GM19328 (cell line): Measurements from ENCODE around the gene FAIM2.

Source experiments
- ATAC-seq: cut with Tn5 transposase; IDR thresholded peaks from one replicate; pipeline ENCODE4 v1.9.1; 2021; ENCODE audit warnings: mild to moderate bottlenecking, moderate library complexity; ENCODE audit not compliant: unreplicated experiment

The FAIM2 gene

GRCh38 chr12:49899921-49900320 lies 3.8 kb downstream of the FAIM2 start:
- ATAC-seq: no peak

DNA sequence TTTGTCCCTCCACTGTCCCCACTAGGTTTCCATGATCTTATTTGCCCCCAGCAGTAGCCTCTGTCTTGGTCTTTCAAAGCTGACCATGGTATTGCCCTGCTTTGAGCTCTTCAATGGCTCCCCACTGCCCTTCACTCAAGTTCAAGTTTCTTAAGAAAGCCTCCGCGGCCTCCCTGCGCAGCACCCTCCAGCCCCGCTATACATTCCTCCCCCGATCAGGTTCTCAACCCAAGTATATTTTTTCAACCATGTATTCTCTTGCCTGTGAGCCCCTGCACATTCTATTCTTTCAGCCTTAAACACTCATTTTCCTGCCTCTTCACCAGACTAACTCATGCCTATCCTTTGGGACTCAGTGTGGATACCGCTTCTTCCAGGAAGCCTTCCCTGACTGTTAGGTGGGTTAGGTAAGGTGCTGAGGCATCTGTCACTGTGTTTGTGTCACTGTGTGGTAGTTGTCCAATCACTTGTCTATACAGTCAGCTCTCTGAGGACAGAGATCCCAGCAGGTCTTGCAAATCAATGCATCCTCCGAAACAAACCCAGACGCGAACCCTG lies 4.3 kb downstream of the FAIM2 start:
- no peak for ATAC-seq

DNA sequence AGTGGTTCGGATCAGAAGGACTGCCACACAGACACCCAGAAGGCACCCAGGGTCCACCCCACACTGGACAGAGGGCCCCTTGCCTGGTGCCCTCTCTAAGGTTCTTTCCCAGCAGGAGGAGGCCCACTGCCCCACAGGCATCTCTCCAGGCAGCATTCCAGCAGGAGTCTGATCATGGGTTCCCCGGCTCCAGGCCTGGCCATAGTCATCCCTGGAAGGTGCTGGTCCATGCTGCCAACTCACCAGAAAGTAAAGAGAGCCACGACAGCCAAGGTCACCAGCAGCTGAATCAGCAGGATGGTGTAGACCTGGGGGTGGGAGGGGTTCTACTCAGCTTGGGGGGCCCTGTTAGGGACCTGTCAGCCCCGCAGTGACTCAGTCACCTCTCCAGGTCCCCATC lies 6.4 kb downstream of the FAIM2 start:
- ATAC-seq: no peak

DNA sequence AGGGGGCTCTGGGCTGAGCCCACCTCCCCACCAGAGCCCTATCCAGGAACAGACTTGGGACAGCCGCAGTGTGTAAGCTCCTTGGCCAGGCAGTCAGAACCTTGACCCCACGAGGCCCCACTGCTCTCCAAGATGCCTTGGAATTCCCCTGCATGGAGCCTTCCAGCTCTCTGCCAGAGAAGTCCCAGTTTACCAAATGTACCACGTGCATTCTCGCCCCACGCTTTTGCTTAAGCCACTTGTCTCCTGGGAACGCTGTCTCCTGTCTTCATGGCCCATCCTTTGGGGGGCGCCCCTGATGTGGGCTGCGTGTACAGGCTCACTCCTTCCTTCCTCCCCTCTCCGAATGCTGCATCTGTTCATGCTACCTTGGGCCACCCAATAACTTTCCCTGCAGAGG lies 7.9 kb downstream of the FAIM2 start:
- no peak for ATAC-seq

DNA sequence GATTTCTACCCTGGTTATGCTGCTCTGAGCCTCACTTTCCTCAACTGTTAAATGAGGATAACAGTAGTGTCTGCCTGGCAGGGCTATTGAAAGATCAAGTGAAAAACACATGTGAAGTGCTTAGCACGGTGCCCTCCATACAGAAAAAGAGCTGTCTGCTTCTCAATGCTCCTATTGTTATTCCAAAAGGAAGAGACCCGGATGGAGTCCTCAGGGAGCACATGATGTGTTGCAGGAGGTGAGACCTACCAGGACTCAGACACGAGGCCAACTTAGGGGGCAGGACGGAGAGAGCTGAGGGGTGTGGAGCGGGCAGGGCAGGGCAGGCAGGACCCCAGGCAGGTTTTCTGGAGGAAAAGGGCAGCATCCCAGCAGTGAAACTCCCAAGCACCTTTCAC lies 8.9 kb downstream of the FAIM2 start:
- no peak for ATAC-seq

- no peak for ATAC-seq
Observed at GRCh38 chr12:49893753-49894750, 9.6 kb downstream of the FAIM2 start.

DNA sequence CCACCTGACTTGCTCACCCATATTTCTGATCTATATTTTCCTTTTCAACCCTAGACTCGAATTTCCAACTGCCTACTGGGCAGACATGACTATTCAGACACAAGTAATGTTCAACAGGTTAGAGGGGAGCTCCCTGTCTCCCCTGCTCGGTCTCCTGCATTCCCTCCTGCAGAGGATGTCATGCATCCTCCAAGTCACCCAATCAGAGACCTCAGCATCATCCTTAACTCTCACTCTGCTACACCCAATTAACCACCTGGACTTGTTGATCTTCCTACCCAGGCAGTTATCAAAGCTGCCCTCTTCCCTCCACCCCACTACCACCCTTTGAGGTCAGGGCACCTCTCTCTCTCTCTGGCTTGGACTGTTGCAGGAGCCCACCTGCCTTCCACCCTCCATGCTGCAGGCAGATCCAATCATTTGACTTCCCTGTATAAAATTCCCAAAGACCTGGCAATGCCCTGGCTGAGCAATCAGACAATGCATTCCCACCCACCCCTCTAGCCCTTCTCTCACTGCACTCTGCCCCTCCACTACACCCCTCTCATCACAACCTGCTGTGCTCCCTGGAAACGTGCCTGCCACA lies 10.9 kb downstream of the FAIM2 start:
- no peak for ATAC-seq

DNA sequence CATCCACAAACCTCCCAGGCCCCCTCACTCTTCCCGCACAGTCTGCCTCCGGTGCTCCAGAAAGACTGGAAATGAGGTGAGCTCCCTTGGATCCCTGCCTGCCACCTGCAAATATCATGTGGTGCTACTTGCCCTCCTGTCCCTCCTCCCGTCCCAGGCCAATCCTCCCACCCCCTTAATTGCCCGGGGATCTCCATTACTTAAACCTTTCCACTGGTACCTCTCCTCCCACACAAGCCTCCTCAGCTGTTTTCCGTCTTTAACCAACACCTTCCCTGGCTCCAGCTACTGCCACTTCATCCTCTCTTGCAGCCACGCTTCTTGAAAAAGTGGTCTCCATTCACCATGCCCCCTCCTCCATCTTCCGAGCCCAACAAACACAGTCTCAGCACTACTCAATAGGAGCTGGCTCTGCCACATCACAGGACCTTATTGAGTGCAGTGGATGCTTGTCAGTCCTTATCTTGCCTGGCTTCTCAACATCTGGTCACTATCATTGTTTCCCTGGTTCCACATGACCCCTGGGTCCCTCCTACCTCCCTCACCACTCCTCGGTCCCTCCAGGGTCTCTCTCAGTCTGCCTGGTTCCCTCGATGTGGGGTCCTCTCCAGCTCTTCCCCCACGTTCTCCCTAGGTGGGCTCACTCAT lies 11.5 kb downstream of the FAIM2 start:
- no peak for ATAC-seq

- ATAC-seq: no peak
Observed at GRCh38 chr12:49891476-49891875, 12.2 kb downstream of the FAIM2 start.

GRCh38 chr12:49891012-49891411 lies 12.7 kb downstream of the FAIM2 start:
- ATAC-seq: no peak

DNA sequence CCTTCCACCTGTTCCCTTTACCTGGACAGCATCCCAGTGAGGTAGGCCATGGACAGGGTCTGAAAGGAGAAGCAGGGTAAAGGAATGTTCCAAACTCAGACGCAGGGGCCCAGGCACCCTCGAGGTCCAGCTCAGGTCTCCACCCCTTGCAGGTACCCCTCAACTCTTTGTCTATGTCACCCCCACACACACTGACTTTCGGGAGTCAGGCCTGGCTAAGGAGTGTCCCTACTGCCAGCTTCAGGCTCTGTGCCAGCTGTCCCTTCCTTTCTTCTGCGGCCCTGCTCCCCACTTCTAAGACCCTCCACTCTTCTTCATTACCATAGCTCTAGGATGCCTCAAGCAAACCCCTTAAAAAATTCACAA lies 13.6 kb downstream of the FAIM2 start:
- ATAC-seq: no peak

- ATAC-seq: no peak
Observed at GRCh38 chr12:49889361-49890095, 14.2 kb downstream of the FAIM2 start.

- ATAC-seq: no peak
Observed at GRCh38 chr12:49888461-49889151, 15.1 kb downstream of the FAIM2 start.

DNA sequence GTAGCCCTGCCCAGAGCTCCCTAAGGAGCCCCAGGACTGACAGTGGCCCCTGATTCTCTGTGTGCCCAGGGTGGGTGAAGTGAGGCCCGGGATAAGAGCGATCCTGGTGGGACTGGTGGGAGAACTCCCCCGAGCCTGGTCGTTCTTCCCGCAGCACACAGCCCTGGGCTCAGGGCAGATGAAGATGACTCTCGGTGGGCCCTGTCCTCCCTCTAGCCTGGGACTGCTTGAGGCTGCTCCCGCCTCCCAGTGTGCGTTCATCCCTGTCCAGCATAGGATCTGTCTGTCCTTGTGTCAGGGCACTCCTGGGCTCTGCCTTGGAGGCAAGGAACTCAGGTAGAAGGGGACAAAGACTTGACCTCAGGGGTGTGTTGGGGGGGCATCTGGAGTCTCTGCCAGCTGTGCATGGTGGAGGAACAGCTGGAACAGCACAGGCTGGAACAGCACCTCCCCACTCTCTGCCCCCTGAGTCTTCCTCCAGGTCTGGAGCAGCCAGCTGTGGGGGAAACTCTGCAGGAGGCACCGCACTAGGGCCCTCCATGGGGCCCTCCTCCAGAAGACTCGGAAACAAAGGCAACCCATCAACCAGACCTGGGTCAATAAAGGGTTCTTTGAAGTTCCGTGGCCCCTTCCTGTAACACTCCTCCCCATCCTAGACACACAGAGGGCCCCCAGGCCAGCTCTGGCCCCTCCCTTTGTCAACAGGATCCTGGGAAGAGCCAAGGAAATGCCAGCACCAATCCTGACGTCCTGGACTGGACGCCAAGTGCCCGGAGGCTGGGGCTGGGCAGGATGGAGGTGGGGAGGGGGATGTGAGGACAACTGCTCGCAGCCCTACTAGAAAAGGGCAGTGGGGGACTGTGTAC lies 15.9 kb downstream of the FAIM2 start:
- ATAC-seq: no peak

DNA sequence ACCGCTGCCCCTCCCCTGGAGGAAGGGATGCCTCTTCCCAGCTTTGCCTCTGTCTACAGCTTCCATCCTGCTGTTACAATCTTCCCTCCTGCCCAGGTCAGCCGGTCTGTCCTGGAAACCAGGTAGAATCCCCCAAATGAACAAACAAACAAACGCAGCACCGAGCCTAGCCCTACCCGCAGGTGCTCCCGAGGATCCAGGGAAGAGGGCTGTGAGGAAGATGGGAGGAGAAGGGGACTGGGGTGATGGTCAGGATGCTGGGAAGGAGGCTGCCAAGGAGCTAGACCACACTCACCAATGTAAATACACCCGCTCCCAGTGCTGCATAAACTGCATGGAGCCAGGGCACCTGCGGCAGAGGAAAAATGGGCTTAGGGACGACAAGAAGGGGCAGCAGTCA lies 16.6 kb downstream of the FAIM2 start:
- ATAC-seq: no peak

- no peak for ATAC-seq
Observed at GRCh38 chr12:49885663-49886461, 17.8 kb downstream of the FAIM2 start.

DNA sequence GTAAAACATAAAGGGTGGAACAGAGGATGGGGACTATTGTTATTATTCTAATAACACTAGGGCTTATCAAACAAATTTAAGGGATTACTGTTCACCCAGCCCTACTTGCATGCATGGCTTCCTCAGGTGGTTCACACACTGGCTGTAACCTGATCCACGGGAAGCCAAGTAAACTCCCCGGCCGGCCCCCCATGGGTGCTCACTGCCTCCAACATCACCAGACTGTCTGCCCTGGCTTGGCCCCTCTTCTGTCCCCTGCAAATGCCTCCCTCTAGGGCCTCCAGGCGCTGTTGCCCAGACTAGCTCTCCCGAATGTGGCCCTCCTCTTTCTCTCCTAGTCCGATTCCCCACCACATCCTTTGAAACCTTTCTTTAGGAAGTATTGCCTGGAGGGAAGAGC lies 18.6 kb downstream of the FAIM2 start:
- ATAC-seq: no peak

- no peak for ATAC-seq
Observed at GRCh38 chr12:49882851-49883464, 20.7 kb downstream of the FAIM2 start.
